ENCODE measurements around the gene FOXL1.

Gene FOXL1

DNA sequence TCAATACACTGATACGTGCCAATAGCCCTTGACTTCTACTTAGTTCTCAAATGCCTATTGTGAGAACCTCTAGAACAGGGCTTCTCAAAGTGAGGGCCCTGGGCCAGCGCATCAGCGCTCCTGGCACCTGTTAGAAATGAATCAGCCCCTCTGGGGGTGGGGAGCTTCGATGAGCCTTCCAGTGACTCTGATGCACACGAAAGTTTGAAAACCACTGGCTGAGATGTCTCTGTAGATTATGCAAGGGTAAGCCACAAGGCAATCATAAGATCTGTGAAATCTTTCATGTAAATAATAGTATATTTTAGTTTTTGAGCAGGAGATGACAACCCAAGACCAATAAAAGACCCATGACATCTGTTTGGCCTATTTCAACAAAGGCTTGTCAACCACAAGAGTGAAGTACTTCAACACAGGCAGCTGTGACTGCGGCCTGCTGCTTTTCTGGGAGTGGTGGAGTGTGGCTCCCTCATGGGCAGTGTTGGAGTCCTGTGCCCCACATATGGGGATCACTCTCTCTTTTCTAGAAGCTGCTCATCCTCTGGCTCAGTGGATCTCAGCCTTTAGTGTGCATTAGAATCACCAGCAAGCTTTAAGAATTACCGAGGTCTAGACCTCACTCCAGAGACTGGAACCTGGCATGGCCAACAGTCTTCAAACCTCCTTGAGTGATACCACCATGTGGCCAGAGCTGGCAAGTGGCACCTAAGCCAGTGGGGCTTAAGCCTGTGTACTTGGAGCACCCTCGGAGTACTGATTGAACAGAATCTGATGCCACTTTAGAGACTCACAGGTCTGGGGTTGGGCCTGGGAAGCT, 29.1 kb upstream of the FOXL1 start:
- ATAC-seq (peak; percentile 62), DNase-seq (no peak)

GRCh38 chr16:86549893-86550190, 28.5 kb upstream of the FOXL1 start:
- ATAC-seq = peak; percentile 25
- DNase-seq = no peak

DNA sequence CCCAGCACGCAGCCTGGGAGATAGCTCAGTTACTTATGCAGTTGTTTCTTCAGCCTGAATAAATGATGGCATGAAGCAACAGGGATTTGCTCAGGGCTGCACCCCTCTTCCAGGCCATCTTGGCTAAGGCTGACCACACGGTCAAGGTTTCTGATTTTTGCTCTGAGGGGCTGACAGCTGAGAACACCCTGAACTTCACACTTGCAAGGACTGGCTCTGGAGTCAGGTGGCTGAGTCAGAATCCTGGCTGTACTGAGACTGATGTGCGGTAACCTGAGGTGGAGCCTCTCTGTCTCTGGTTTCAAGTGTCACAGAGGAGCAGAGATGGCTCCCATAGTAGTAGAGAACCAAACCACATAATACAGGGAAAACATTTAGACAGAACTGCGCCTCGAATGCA, 28.1 kb upstream of the FOXL1 start:
- ATAC-seq (no peak), DNase-seq (no peak)

GRCh38 chr16:86553356-86553755, 25.0 kb upstream of the FOXL1 start:
- no peak for ATAC-seq

DNA sequence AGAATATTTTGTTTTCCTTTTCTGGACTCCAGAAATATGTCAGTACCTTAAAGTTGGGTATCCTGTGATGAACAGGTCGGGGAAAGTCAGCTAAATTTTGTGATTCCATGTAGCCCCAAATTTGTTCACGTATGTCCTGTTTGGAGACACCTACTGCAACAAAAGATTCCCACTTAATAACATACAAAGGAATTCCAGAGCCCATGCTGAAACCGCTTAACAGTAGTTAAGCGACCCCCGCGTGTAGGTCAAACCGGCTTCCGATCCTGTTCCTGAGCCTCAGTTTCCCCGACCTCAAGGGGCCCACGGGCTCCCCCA, 23.8 kb upstream of the FOXL1 start:
- ATAC-seq (no peak), DNase-seq (no peak)

More at GRCh38 chr16:86553356-86553755, 25.0 kb upstream of the FOXL1 start:
- DNase-seq = no peak

DNA sequence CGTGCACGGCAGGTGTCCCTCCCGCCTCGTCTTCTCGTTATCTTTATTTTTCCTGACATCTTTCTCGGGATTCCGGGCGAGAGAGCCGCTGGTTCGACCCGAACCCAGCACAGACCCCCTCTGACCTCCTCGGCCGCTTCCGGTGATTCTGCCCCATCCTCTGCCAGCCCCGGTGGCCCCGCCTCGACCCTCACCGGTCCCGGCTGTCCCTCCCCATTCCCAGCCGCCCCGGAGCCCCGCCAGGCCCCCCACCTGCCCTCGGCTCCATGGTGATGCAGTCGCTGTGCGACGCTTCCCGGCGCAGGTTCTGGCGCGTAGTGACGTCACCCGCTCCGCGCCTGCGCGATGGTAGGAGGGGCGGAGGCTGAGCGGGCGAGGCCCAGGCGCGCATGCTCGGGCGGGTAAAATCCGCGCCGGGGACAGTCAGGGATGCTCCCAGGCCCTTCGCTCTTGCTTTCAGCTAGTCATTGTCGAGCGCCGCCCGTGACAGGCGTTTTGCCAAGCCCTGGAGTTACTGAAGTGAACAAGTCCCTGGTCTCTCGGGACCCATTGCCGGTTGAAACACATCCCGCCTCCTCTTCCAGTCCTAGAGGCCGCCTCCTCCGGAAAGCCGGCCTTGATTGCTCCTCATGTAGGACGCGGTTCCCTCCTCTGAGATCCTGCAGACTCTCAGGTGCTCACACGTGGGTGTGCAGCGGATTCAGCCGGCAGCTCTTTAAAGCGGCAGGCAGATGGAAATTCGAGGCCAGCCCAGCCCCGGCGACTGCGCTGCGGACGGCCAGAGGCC, 23.2 kb upstream of the FOXL1 start, which contains the start of gene MTHFSD:
Gene MTHFSD (minus strand): TSS at position 319 of the 787 bp plus-strand sequence. CDS start 51 bp downstream, at position 268.
- peak; percentile 98 for DNase-seq
- ATAC-seq = peak; percentile 84

DNA sequence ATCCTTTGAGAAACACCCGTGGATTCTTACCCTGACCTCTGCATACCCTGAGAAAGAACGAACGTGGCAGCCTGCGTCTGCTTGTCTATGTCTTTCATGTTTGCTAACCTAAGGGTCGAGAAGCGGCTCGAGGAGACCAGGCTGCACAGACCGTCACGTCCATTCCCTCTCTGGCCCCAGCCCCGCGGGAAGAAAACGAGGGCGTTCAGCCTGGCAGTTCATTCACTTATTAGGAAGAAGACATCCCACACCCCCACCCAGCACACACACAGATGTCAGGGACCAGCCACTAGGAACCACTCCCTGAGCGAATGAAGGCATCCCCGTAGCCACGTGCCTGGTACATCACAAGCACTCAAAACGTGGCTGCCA, 22.7 kb upstream of the FOXL1 start:
- ATAC-seq (no peak), DNase-seq (no peak)

DNA sequence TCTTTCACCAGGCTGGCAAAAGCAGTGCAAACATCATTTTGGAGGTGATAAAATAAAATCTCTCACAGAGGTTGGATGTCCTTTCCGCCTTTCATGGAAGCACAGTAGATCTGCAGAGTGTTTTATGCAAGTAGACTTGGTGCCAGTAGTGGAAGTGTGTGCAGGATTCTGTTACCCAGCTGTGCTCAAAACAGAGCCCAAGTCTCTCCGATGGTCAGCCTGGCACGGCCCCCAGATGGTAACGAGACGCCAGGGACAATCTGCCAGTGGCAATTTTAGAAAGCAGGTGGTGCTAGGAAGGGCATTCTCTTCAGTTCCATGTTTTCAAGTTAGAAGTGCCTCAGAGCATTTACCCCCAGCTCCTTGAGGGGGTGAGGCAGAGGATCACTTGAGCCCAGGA, 21.8 kb upstream of the FOXL1 start:
- no peak for ATAC-seq
- DNase-seq = no peak

GRCh38 chr16:86557587-86557986, 20.8 kb upstream of the FOXL1 start:
- DNase-seq (no peak), ATAC-seq (no peak)

DNA sequence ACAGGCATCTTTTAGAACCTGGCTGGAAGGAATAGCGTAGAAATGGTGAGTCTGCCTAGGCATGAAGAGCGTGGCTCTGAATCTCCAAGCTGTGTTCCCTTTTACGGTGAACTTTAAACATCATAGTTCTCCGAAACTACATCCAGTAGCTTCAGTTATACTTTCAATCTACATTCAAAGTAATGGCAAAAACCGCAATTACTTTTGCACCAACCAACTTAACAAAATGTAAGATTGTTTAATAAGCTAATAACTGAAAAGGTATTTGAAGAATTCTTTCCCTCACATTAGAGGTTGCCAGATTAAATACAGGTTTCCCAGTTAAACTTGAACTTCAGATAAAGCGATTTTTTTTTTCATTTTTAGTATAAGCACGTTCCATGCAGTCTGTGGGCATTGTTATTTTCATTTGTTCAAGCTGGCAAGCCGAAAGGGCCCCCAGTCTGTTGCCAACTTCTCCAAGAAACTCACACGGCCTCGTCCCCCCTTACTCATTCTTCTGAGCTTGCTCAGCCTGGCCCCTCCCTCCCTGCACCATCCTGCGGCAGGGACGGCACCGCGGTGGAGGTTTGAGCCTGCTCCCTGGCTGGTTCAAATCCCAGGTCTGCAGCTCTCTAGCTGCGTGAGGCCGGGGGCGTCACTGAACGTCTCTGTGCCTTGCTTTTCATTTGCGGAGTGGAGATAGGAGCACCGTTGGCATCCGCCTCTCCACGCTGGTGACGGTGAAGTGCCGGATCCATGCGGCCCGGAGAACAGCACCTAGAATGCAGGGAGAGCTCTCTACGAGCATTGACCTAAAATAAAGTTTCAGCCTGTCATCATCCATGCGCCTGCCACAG, 19.8 kb upstream of the FOXL1 start:
- no peak for DNase-seq
- ATAC-seq = no peak

- ATAC-seq (no peak), DNase-seq (no peak)
These were observed 18.5 kb upstream of the FOXL1 start for GRCh38 chr16:86559802-86560305.

GRCh38 chr16:86562356-86562755, 16.0 kb upstream of the FOXL1 start:
- ATAC-seq (no peak), DNase-seq (no peak)

DNA sequence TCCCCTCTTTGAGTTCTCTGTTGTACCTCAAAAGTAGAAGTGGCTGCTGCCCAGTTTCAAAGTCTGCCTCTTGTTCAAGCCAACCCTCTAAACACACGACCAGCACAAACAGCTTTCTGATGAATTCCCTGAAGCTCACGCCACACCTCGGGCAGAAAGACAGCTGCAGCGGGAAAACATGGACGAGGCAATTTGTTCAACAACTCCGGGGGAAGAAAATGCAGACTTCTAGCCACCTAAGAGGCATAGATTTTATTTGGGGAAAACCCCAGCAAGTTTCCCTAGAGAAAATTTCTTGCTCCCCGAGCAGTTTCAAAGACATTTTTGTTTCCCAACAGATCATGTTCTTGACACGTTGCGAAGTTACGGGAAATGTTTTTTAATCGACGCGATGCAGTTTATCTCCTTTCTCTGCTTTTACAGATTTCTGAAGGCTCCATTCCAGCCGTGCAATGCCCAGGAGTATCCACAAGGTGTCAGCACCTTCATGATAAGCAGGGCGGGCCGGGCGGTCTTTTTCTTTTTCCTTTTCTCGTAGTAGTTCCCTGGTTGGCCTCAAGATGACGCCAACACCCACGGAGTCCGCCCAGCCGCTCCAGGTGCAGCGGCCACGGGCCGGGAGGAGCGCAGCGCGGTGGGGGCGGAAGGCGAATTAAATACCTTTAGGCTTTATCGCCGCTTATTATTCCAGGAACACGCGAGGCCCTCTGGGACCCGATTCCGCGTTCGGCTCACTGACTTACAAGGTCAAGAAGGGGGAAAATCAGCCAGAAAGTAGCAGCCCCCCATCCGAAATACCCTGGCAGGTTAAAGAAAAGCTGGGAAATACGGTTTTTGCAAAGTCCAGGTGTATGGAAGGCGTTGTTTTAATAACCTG, 14.6 kb upstream of the FOXL1 start:
- ATAC-seq = peak; percentile 79
- peak; percentile 86 for DNase-seq

GRCh38 chr16:86565181-86565631, 13.1 kb upstream of the FOXL1 start:
- no peak for DNase-seq

GRCh38 chr16:86565644-86566511, 12.5 kb upstream of the FOXL1 start:
- ATAC-seq (no peak), DNase-seq (no peak)

More at GRCh38 chr16:86565181-86565631, 13.1 kb upstream of the FOXL1 start:
- no peak for ATAC-seq

DNA sequence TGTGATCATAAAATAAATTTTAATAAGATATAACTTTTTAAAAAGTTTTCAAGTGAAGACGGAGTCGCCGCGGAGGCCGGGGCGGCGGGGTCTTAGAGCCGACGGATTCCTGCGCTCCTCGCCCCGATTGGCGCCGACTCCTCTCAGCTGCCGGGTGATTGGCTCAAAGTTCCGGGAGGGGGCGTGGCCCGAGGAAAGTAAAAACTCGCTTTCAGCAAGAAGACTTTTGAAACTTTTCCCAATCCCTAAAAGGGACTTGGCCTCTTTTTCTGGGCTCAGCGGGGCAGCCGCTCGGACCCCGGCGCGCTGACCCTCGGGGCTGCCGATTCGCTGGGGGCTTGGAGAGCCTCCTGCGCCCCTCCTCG, 11.8 kb upstream of the FOXL1 start, which contains the start of gene FOXC2:
Gene FOXC2 (plus strand): TSS at position 229 of the 365 bp plus-strand sequence. CDS start 507 bp downstream, outside the sequence.
- no peak for ATAC-seq

DNA sequence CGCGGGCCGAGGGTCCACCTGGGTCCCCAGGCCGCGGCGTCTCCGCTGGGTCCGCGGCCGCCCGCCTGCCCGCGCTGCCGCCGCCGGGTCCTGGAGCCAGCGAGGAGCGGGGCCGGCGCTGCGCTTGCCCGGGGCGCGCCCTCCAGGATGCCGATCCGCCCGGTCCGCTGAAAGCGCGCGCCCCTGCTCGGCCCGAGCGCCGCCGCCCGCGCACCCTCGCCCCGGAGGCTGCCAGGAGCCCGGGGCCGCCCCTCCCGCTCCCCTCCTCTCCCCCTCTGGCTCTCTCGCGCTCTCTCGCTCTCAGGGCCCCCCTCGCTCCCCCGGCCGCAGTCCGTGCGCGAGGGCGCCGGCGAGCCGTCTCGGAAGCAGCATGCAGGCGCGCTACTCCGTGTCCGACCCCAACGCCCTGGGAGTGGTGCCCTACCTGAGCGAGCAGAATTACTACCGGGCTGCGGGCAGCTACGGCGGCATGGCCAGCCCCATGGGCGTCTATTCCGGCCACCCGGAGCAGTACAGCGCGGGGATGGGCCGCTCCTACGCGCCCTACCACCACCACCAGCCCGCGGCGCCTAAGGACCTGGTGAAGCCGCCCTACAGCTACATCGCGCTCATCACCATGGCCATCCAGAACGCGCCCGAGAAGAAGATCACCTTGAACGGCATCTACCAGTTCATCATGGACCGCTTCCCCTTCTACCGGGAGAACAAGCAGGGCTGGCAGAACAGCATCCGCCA, 11.2 kb upstream of the FOXL1 start:
- no peak for ATAC-seq

More for the DNA sequence above, 11.8 kb upstream of the FOXL1 start, which contains the start of gene FOXC2:
- peak; percentile 63 for DNase-seq

GRCh38 chr16:86567701-86568581, 10.4 kb upstream of the FOXL1 start:
- ATAC-seq = no peak
- no peak for DNase-seq

More for the DNA sequence above, 11.2 kb upstream of the FOXL1 start:
- no peak for DNase-seq

Measured in stimulated activated naive CD8-positive, alpha-beta T cell treated with anti-CD3 and anti-CD28 coated beads, Interleukin-15, Interleukin-2, amounts not matched to agents 100 U/mL and 50 U/mL, for 24 hours (primary cell).